ENCODE results near the gene ETHE1. TPM values are rescaled to one million over a fixed set of nuclear protein-coding genes. Genes with fewer than 3 reads are reported as not detected.

Gene ETHE1
- total RNA-seq, 6 donors from 2014 or later, result 27.4 to 69.2 (median 41.4) TPM

DNA sequence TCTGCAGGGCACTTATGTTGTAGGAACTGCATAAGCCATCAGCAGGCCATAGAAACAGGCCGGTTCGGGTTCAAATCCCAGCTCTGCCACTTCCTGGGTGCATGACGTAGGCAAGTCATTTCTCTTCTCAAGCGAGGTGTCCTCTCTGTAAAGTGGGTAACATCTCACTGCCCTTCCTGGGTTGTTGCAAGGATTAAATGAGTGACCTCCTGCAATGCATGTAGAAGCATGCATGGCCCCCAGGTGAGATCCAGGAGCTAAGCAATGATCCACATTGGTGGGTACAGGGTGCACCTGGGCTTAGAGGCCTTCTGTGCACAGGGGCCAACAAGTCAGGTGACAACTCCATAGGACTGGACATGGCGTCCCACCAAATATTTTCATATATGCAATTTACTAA, 36.2 kb downstream of the ETHE1 start:
- H3K27ac ChIP-seq, result no peak overlapping the region
- no peaks in the 10 kb centered on the region for H3K4me1 ChIP-seq
- no peak overlapping the region for H3K4me3 ChIP-seq
- no peak for DNase-seq
- peaks cover 0 to 19% (median 12%) of the 10 kb centered on the region in 4 donors for H3K36me3 ChIP-seq
- ATAC-seq (ENCODE audit: low FRiP score in 2 of 2), result no peak
- TF ChIP-seq POLR2A (IDR thresholded peaks at IDR 0.05) (no peak), EP300 (IDR thresholded peaks at IDR 0.05) (no peak), CTCF (IDR thresholded peaks at IDR 0.05) (no peak), POLR2AphosphoS5 (IDR thresholded peaks at IDR 0.05) (no peak)
- WGBS, 2 donors, result 92 to 95% methylated on average over 5 of the region's 5 CpGs
- H3K27me3 ChIP-seq, result no peaks in the 10 kb centered on the region
- H3K9me3 ChIP-seq, result no peaks in the 10 kb centered on the region

DNA sequence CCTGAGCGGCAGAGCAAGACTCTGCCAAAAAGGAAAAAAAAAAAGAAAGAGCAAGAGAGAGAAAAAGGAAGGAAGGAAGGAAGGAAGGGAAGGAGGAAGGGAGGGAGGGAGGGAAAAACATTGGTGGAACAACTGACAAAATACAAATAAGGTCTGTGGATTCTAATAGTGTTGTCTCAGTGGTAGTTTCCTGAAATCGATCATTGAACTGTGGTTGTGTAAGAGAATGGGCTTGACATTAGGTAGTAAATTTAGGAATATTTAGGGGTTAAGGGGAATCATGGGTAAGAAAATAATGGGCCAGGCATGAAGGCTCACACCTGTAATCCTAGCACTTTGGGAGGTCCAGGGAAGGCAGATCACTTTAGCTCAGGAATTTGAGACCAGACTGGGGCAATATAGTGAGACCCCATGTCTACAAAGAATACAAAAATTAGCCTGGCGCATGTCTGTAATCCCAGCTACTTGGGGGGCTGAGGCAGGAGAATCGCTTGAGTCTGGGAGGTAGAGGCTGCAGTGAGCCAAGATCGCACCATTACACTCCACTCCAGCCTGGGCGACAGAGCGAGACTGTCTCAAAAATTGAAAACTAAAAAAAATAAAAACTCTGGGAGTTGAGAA, 36.9 kb downstream of the ETHE1 start:
- no peaks in the 10 kb centered on the region for H3K9me3 ChIP-seq
- H3K4me1 ChIP-seq, result no peaks in the 10 kb centered on the region
- peaks cover 0 to 13% (median 5%) of the 10 kb centered on the region in 4 donors for H3K36me3 ChIP-seq
- H3K27ac ChIP-seq, result no peak overlapping the region
- TF ChIP-seq POLR2A (IDR thresholded peaks at IDR 0.05) (no peak), CTCF (IDR thresholded peaks at IDR 0.05) (no peak), EP300 (IDR thresholded peaks at IDR 0.05) (no peak), POLR2AphosphoS5 (IDR thresholded peaks at IDR 0.05) (no peak)
- no peaks in the 10 kb centered on the region for H3K27me3 ChIP-seq
- no peak for ATAC-seq (ENCODE audit: low FRiP score in 2 of 2)
- 90 to 93% methylated on average over 7 of the region's 7 CpGs for WGBS, 2 donors
- no peak for DNase-seq
- no peak overlapping the region for H3K4me3 ChIP-seq

DNA sequence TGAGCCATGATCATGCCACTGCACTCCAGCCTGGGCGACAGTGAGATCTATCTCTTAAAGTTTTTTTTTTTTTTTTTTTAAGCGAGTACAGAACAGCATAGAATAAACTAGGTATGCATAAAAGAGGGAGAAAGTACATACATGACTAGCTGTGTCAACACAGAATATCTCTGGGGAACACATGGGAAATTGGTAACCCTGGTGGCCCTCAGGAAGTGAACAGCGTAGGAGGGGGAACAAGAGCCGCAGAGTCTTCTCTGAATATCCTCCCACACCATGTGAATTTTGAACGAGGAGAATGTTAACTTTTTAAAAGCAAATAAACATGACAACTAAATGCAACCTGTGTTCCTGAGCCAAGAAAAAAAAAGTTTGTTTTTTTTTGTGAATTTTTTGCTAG, 37.7 kb downstream of the ETHE1 start:
- WGBS, 2 donors, result 59 to 67% methylated on average over 5 of the region's 5 CpGs
- peaks cover 0 to 8% (median 2%) of the 10 kb centered on the region in 4 donors for H3K36me3 ChIP-seq
- H3K9me3 ChIP-seq, result no peaks in the 10 kb centered on the region
- ATAC-seq (ENCODE audit: low FRiP score in 2 of 2) (no peak), DNase-seq (no peak)
- no peaks in the 10 kb centered on the region for H3K27me3 ChIP-seq
- H3K4me1 ChIP-seq, result no peaks in the 10 kb centered on the region
- TF ChIP-seq CTCF (IDR thresholded peaks at IDR 0.05), result no peak
- no peak for TF ChIP-seq EP300 (IDR thresholded peaks at IDR 0.05)
- no peak for TF ChIP-seq POLR2A (IDR thresholded peaks at IDR 0.05)
- no peak for TF ChIP-seq POLR2AphosphoS5 (IDR thresholded peaks at IDR 0.05)
- no peak overlapping the region for H3K4me3 ChIP-seq
- H3K27ac ChIP-seq, result no peak overlapping the region

- no peak for ATAC-seq (ENCODE audit: low FRiP score in 2 of 2)
- no peak for DNase-seq
- WGBS, 2 donors, result 93% methylated on average over 8 of the region's 8 CpGs
- Histone ChIP-seq H3K4me1 (no peaks in the 10 kb centered on the region), H3K9me3 (no peaks in the 10 kb centered on the region), H3K36me3 (peaks cover 0 to 4% (median 0%) of the 10 kb centered on the region in 4 donors), H3K4me3 (no peak overlapping the region), H3K27ac (no peak overlapping the region), H3K27me3 (no peaks in the 10 kb centered on the region)
- TF ChIP-seq POLR2AphosphoS5 (IDR thresholded peaks at IDR 0.05), result no peak
- no peak for TF ChIP-seq POLR2A (IDR thresholded peaks at IDR 0.05)
- no peak for TF ChIP-seq EP300 (IDR thresholded peaks at IDR 0.05)
- no peak for TF ChIP-seq CTCF (IDR thresholded peaks at IDR 0.05)
These were observed 38.8 kb downstream of the ETHE1 start for GRCh38 chr19:43488179-43488578.

GRCh38 chr19:43486412-43486811, 40.6 kb downstream of the ETHE1 start:
- TF ChIP-seq POLR2AphosphoS5 (IDR thresholded peaks at IDR 0.05) (no peak), CTCF (IDR thresholded peaks at IDR 0.05) (no peak)
- Histone ChIP-seq H3K9me3 (no peaks in the 10 kb centered on the region), H3K36me3 (peaks cover 0 to 4% (median 0%) of the 10 kb centered on the region in 4 donors), H3K4me3 (no peak overlapping the region), H3K27ac (no peak overlapping the region), H3K4me1 (no peaks in the 10 kb centered on the region), H3K27me3 (no peaks in the 10 kb centered on the region)
- WGBS, 2 donors, result 92 to 98% methylated on average over 6 to 7 of the region's 7 CpGs
- no peak for DNase-seq
- ATAC-seq (ENCODE audit: low FRiP score in 2 of 2), result peak in 1 of 2 donors; percentile 35
